NAMALWA (cell line): ENCODE measurements around the gene LPAR1.

Experiments used
- DNase-seq: peaks from one replicate; pipeline ENCODE4 v3.0.0-alpha.2; 2015; ENCODE audit warnings: low spot score

Gene LPAR1

GRCh38 chr9:111037356-111037707 is 938 bp downstream of the LPAR1 start:
- no peak for DNase-seq

GRCh38 chr9:111036946-111037345 is 1.3 kb downstream of the LPAR1 start:
- DNase-seq, result no peak

- no peak for DNase-seq
Observed at GRCh38 chr9:111036429-111036789, 1.9 kb downstream of the LPAR1 start.

- DNase-seq, result no peak
Observed at GRCh38 chr9:111035543-111036428, 2.5 kb downstream of the LPAR1 start.

- DNase-seq, result no peak
Observed at GRCh38 chr9:111034898-111035539, 3.3 kb downstream of the LPAR1 start.

- DNase-seq, result no peak
Observed at GRCh38 chr9:111034170-111034897, 3.9 kb downstream of the LPAR1 start.

- DNase-seq, result no peak
Observed at GRCh38 chr9:111030492-111030891, 7.8 kb downstream of the LPAR1 start.

- no peak for DNase-seq
Observed at GRCh38 chr9:111029260-111029659, 9.0 kb downstream of the LPAR1 start.

GRCh38 chr9:111027798-111028197 is 10.5 kb downstream of the LPAR1 start:
- no peak for DNase-seq

- no peak for DNase-seq
Observed at GRCh38 chr9:111023128-111023527, 15.1 kb downstream of the LPAR1 start.

GRCh38 chr9:111020594-111020993 is 17.7 kb downstream of the LPAR1 start:
- no peak for DNase-seq

- DNase-seq, result no peak
Observed at GRCh38 chr9:111016426-111017045, 21.7 kb downstream of the LPAR1 start.

GRCh38 chr9:111016016-111016415 is 22.3 kb downstream of the LPAR1 start:
- no peak for DNase-seq

GRCh38 chr9:111013707-111014106 is 24.6 kb downstream of the LPAR1 start:
- DNase-seq, result no peak

GRCh38 chr9:111013250-111013649 is 25.0 kb downstream of the LPAR1 start:
- no peak for DNase-seq

GRCh38 chr9:111008158-111009075 is 29.9 kb downstream of the LPAR1 start:
- no peak for DNase-seq

- no peak for DNase-seq
Observed at GRCh38 chr9:111005746-111006470, 32.4 kb downstream of the LPAR1 start.

GRCh38 chr9:111004936-111005335 is 33.3 kb downstream of the LPAR1 start:
- DNase-seq, result no peak

- no peak for DNase-seq
Observed at GRCh38 chr9:111003182-111003581, 35.1 kb downstream of the LPAR1 start.

- DNase-seq, result no peak
Observed at GRCh38 chr9:111001526-111001925, 36.7 kb downstream of the LPAR1 start.

- no peak for DNase-seq
Observed at GRCh38 chr9:111000202-111000601, 38.1 kb downstream of the LPAR1 start.
